Small intestine (tissue), 7 donors: ENCODE results near the gene OR9A4. TPM values are rescaled to one million over a fixed set of nuclear protein-coding genes. Genes with fewer than 3 reads are reported as not detected.

ENCODE experiments used
- DNase-seq, 2 donors: peaks; one replicate each; pipeline versions ENCODE4 v3.0.0 to v3.0.0-alpha.2; 2013
- FAIRE-seq: peaks from 2 replicates; lab custom pipeline; 2012; peaks lifted over from hg19 to GRCh38; lab: Jason Lieb, UNC
- H3K27ac ChIP-seq, 3 donors: one replicate each; pipeline ENCODE4 v1.5.1; 2013; ENCODE audit warnings: low read length in 2 of 3, mild to moderate bottlenecking in 2 of 3, control low read depth in 1 of 3, inconsistent platforms in 1 of 3, low read depth in 1 of 3, moderate library complexity in 1 of 3
- H3K27me3 ChIP-seq, 3 donors: one replicate each; pipeline ENCODE4 v1.6.1; 2013; ENCODE audit warnings: low read length in 3 of 3, inconsistent platforms in 1 of 3; ENCODE audit not compliant: control insufficient read depth in 3 of 3, insufficient read depth in 3 of 3
- H3K36me3 ChIP-seq, 3 donors: one replicate each; pipeline ENCODE4 v1.6.1; 2013; ENCODE audit warnings: low read length in 3 of 3, inconsistent platforms in 1 of 3, low read depth in 1 of 3, mild to moderate bottlenecking in 1 of 3, moderate library complexity in 1 of 3; ENCODE audit not compliant: control insufficient read depth in 3 of 3, insufficient read depth in 2 of 3
- H3K4me1 ChIP-seq, 3 donors: one replicate each; pipeline ENCODE4 v1.6.1; 2013; ENCODE audit warnings: low read length in 2 of 3, inconsistent platforms in 1 of 3, low read depth in 1 of 3, mild to moderate bottlenecking in 1 of 3, moderate library complexity in 1 of 3; ENCODE audit not compliant: control insufficient read depth in 3 of 3, insufficient read depth in 2 of 3
- H3K4me3 ChIP-seq, 3 donors: one replicate each; pipeline ENCODE4 v1.5.1; 2013; ENCODE audit warnings: low read length in 3 of 3, control low read depth in 1 of 3, inconsistent platforms in 1 of 3, low read depth in 1 of 3, mild to moderate bottlenecking in 1 of 3, moderate library complexity in 1 of 3
- H3K9me3 ChIP-seq, 2 donors: one replicate each; pipeline ENCODE4 v1.6.1; 2013; ENCODE audit warnings: low read depth in 1 of 2, low read length in 1 of 2; ENCODE audit not compliant: control insufficient read depth in 2 of 2, insufficient read depth in 1 of 2
- WGBS, 3 donors: extraction: QIAGEN DNeasy Blood & Tissue Kit; methylation state at CpG; one replicate each; pipeline ENCODE4 v1.1.7; 2013; 5-methylcytosine and 5-hydroxymethylcytosine counted together
- polyA plus RNA-seq, 4 donors: library from polyadenylated mRNA; stranded (reverse) in 3 of 4; unstranded in 1 of 4; fragments of 200-250 nt in 3 of 4; fragments of 120-200 nt in 1 of 4; gene quantifications; one replicate each; pipeline versions ENCODE4 v1.2.1 to v1.2.3, GENCODE V29; 2013
- donor health status: healthy with polysubstance abuse.
- donor health status: control.
- donor health status: control.
- donor health status: Bipolar disorder and iron deficiency.
- donor health status: healthy.

OR9A4 gene
- polyA plus RNA-seq, 4 donors, result not detected

- WGBS, 3 donors, result 49 to 60% (median 55%) methylated on average over 2 of the region's 2 CpGs
- Histone ChIP-seq H3K4me1 (no peaks in the 10 kb centered on the region), H3K27ac (no peak overlapping the region), H3K36me3 (no peaks in the 10 kb centered on the region), H3K4me3 (no peak overlapping the region), H3K27me3 (no peaks in the 10 kb centered on the region), H3K9me3 (no peaks in the 10 kb centered on the region)
- no peak for DNase-seq
- no peak for FAIRE-seq
Observed at GRCh38 chr7:141949451-141949850, 33.3 kb downstream of the OR9A4 start.

GRCh38 chr7:141949911-141950310 lies 33.7 kb downstream of the OR9A4 start:
- DNase-seq (no peak), FAIRE-seq (no peak)
- no peaks in the 10 kb centered on the region for H3K36me3 ChIP-seq
- no peak overlapping the region for H3K4me3 ChIP-seq
- WGBS, 3 donors, result 84 to 89% (median 87%) methylated on average over 3 of the region's 3 CpGs
- no peaks in the 10 kb centered on the region for H3K4me1 ChIP-seq
- no peaks in the 10 kb centered on the region for H3K9me3 ChIP-seq
- no peaks in the 10 kb centered on the region for H3K27me3 ChIP-seq
- H3K27ac ChIP-seq, result no peak overlapping the region

GRCh38 chr7:141950806-141951205 lies 34.6 kb downstream of the OR9A4 start:
- Histone ChIP-seq H3K27ac (no peak overlapping the region), H3K27me3 (no peaks in the 10 kb centered on the region), H3K4me3 (no peak overlapping the region), H3K9me3 (no peaks in the 10 kb centered on the region), H3K36me3 (no peaks in the 10 kb centered on the region), H3K4me1 (no peaks in the 10 kb centered on the region)
- 64 to 100% (median 74%) methylated on average over 1 of the region's 1 CpG for WGBS, 3 donors
- FAIRE-seq (no peak), DNase-seq (no peak)

- Histone ChIP-seq H3K4me1 (no peaks in the 10 kb centered on the region), H3K4me3 (no peak overlapping the region), H3K36me3 (no peaks in the 10 kb centered on the region), H3K9me3 (no peaks in the 10 kb centered on the region), H3K27me3 (no peaks in the 10 kb centered on the region), H3K27ac (no peak overlapping the region)
- WGBS, 3 donors, result 87 to 94% (median 90%) methylated on average over 1 of the region's 1 CpG
- FAIRE-seq (no peak), DNase-seq (no peak)
Observed at GRCh38 chr7:141952461-141952860, 36.3 kb downstream of the OR9A4 start.

- H3K9me3 ChIP-seq, result no peaks in the 10 kb centered on the region
- 81 to 97% (median 91%) methylated on average over 1 of the region's 1 CpG for WGBS, 3 donors
- H3K27ac ChIP-seq, result no peak overlapping the region
- H3K4me3 ChIP-seq, result no peak overlapping the region
- H3K36me3 ChIP-seq, result no peaks in the 10 kb centered on the region
- H3K27me3 ChIP-seq, result no peaks in the 10 kb centered on the region
- FAIRE-seq (no peak), DNase-seq (no peak)
- H3K4me1 ChIP-seq, result no peaks in the 10 kb centered on the region
Observed at GRCh38 chr7:141954334-141954733, 38.1 kb downstream of the OR9A4 start.

GRCh38 chr7:141956084-141956483 lies 39.9 kb downstream of the OR9A4 start:
- FAIRE-seq (no peak), DNase-seq (no peak)
- 39 to 54% (median 46%) methylated on average over 3 of the region's 3 CpGs for WGBS, 3 donors

GRCh38 chr7:141960687-141961422 lies 44.7 kb downstream of the OR9A4 start:
- Histone ChIP-seq H3K4me3 (no peak overlapping the region), H3K4me1 (no peaks in the 10 kb centered on the region), H3K9me3 (peaks cover 0 to 3% of the 10 kb centered on the region in 2 donors), H3K27ac (no peak overlapping the region), H3K27me3 (no peaks in the 10 kb centered on the region), H3K36me3 (no peaks in the 10 kb centered on the region)
- 88 to 91% (median 91%) methylated on average over 3 of the region's 3 CpGs for WGBS, 3 donors
- DNase-seq (no peak), FAIRE-seq (no peak)

More at GRCh38 chr7:141956084-141956483, 39.9 kb downstream of the OR9A4 start:
- no peak overlapping the region for H3K4me3 ChIP-seq
- no peak overlapping the region for H3K27ac ChIP-seq
- H3K27me3 ChIP-seq, result no peaks in the 10 kb centered on the region
- H3K9me3 ChIP-seq, result no peaks in the 10 kb centered on the region
- no peaks in the 10 kb centered on the region for H3K4me1 ChIP-seq
- no peaks in the 10 kb centered on the region for H3K36me3 ChIP-seq
